GM12864 (cell line): ENCODE results near the gene PC.

Source experiments
- DNase-seq: peaks from one replicate; pipeline ENCODE4 v3.0.0-alpha.2; 2011; ENCODE audit warnings: low read depth
- H3K4me3 ChIP-seq: 2 replicates; pipeline ENCODE4 v1.5.1; 2011; ENCODE audit warnings: mild to moderate bottlenecking, low read depth, low read length, control low read depth
- CTCF ChIP-seq: IDR thresholded peaks from 2 replicates; pipeline ENCODE4 v1.5.1; 2011; ENCODE audit warnings: low read depth, mild to moderate bottlenecking, moderate library complexity, low read length, control low read depth, inconsistent platforms; ENCODE audit errors: missing control alignments

PC gene

DNA sequence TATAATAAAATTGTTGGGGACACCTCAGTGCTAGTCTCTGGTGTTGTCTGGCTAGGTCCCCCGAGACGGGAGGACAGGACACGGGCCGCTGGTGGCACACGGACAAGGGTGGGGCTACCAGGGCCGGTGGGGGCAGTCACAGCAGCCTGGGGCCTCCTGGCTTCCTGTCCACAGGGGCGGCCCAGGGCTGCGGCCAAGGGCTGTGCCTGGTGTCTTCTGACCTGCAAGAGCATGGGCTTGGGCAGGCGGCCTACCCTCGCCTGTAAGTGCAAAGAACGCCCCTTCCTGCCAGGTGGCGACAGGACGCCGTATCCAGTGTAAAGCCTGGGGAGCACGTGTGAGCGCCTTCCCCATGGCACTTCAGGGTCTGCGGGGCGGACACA is 97.7 kb downstream of the PC start:
- no peak overlapping the region for H3K4me3 ChIP-seq
- no peak for TF ChIP-seq CTCF
- no peak for DNase-seq

DNA sequence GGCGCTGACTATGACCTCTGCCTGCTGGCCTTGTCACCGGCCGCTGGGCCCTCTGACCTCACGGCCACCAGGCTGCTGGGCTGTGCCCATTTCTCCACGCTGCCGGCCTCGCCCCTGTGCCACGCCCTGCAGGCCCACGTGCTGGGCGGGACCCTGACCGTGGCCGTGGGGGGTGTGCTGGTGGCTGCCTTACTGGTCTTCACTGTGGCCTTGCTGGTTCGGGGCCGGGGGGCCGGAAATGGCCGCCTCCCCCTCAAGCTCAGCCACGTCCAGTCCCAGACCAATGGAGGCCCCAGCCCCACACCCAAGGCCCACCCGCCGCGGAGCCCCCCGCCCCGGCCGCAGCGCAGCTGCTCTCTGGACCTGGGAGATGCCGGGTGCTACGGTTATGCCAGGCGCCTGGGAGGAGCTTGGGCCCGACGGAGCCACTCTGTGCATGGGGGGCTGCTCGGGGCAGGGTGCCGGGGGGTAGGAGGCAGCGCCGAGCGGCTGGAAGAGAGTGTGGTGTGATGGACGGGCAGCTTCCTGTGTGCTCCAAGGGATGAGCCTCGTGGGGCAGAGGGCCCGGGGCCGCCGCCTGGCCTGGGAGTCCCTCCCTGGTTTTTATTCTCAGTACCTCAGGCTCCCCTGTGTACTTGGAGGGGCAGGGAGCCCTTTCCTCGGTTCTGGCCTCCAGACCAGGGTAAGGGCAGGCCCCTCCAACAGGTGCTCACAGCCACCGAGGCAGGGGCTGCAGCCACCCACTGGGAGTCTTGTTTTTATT is 98.3 kb downstream of the PC start:
- no peak for DNase-seq
- no peak for TF ChIP-seq CTCF
- no peak overlapping the region for H3K4me3 ChIP-seq

DNA sequence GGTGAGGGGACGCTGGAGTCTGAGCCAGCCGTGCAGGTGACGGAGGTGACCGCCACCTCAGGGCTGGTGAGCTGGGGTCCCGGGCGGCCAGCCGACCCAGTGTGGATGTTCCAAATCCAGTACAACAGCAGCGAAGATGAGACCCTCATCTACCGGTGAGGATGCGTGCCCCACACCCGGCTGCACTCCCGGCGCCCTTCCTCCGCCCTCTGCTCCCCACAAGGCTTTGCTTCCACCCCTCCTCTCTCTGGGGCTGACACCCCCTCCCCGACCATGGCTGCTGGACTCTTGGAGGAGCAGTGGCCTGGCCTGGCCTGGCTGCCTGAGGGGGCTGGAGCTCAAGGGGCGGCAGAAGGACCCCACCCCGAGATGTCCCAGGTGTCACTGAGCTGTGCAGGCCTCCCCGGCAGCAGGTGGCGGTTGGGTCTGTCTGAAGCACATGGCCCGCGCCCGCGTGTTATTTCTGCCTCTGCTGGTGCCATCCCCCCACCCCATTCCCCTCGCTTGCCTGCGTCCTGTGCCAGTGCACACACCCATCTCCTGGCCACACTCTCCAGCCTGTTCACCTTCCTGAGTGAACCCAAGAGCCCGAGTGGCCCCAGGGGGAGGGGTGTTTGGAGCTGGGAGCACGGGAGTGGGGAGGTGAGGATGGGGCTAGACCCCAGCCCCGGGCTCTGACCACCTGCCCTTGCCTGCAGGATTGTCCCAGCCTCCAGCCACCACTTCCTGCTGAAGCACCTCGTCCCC is 99.1 kb downstream of the PC start:
- TF ChIP-seq CTCF: no peak
- H3K4me3 ChIP-seq: no peak overlapping the region
- DNase-seq: no peak

GRCh38 chr11:66858186-66858938 is 99.8 kb downstream of the PC start:
- DNase-seq: no peak
- no peak overlapping the region for H3K4me3 ChIP-seq
- no peak for TF ChIP-seq CTCF

DNA sequence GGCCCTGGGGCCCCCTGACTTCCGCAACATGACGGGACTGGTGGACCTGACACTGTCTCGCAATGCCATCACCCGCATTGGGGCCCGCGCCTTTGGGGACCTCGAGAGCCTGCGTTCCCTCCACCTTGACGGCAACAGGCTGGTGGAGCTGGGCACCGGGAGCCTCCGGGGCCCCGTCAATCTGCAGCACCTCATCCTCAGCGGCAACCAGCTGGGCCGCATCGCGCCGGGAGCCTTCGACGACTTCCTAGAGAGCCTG is 100.3 kb downstream of the PC start:
- peak overlapping the region; percentile 91 for H3K4me3 ChIP-seq
- DNase-seq: no peak
- no peak for TF ChIP-seq CTCF

DNA sequence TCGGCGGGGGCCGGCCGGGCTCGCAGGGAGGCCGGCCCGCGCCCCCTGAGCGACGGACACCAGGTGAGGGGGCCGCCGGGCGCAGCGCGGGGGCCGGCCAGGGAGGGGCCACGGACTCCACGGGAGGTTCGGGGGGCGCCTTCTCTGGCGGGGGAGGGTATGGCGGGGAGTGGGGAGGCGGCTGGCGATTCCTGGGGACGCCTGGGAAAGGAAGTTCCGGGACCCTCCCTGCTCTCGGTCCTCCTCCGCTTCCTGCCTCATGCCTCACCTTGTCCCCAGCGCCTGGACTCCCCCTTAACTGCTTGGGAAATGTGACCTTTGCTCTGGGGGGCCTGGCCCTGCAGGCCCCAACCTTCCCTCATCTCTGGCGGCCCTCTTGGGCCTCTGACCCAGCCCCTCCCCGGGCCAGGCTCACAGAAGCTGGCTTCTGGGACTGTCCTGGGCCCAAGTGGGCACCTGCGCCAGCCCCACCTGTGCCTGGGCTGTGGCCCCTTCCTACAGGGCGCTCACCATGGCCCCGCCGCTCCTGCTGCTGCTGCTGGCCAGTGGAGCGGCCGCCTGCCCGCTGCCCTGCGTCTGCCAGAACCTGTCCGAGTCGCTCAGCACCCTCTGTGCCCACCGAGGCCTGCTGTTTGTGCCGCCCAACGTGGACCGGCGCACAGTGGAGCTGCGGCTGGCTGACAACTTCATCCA is 100.8 kb downstream of the PC start:
- H3K4me3 ChIP-seq: peak overlapping the region; percentile 91
- DNase-seq: no peak
- TF ChIP-seq CTCF: no peak
